Fibroblast of skin of scalp (primary cell): ENCODE results near the gene ZNF865.
A peak's percentile ranks its signal among the peaks of the same experiment; 100 is the strongest.

Experiments used
- DNase-seq: peaks from one replicate; pipeline ENCODE4 v3.0.0-alpha.2; 2013

ZNF865 gene

GRCh38 chr19:55646889-55647731 is 41.7 kb downstream of the ZNF865 start:
- no peak for DNase-seq

GRCh38 chr19:55647732-55648584 is 42.5 kb downstream of the ZNF865 start, which contains the start of gene CCDC106:
Gene CCDC106 (plus strand): TSS chr19:55648212. CDS start chr19:55649047, 835 bp downstream.
- DNase-seq = peak; percentile 81

GRCh38 chr19:55648585-55649267 is 43.3 kb downstream of the ZNF865 start:
- no peak for DNase-seq

- DNase-seq = no peak
These were observed 44.0 kb downstream of the ZNF865 start for GRCh38 chr19:55649268-55650125.

GRCh38 chr19:55650126-55650557 is 44.7 kb downstream of the ZNF865 start:
- no peak for DNase-seq

GRCh38 chr19:55650602-55651230 is 45.3 kb downstream of the ZNF865 start:
- DNase-seq = no peak

GRCh38 chr19:55651236-55651635 is 45.8 kb downstream of the ZNF865 start:
- DNase-seq = no peak

GRCh38 chr19:55652311-55653128 is 47.1 kb downstream of the ZNF865 start:
- DNase-seq = no peak

- peak; percentile 99 for DNase-seq
These were observed 48.3 kb downstream of the ZNF865 start for GRCh38 chr19:55653651-55654322.

- peak; percentile 100 for DNase-seq
These were observed 48.9 kb downstream of the ZNF865 start for GRCh38 chr19:55654323-55654867.

GRCh38 chr19:55654868-55655647 is 49.6 kb downstream of the ZNF865 start, which contains the start of gene U2AF2:
Gene U2AF2 (plus strand): TSS chr19:55655035. CDS start chr19:55655105, 70 bp downstream.
- peak; percentile 93 for DNase-seq

- DNase-seq = no peak
These were observed 50.2 kb downstream of the ZNF865 start for GRCh38 chr19:55655648-55656040.

- no peak for DNase-seq
These were observed 51.1 kb downstream of the ZNF865 start for GRCh38 chr19:55656552-55656951.

GRCh38 chr19:55656988-55657747 is 51.7 kb downstream of the ZNF865 start:
- no peak for DNase-seq

GRCh38 chr19:55658846-55659459 is 53.5 kb downstream of the ZNF865 start:
- DNase-seq = no peak

- DNase-seq = no peak
These were observed 54.4 kb downstream of the ZNF865 start for GRCh38 chr19:55659822-55660221.

GRCh38 chr19:55660404-55660803 is 55.0 kb downstream of the ZNF865 start:
- DNase-seq = no peak
